ENCODE results near the gene LSP1.

LSP1 gene

GRCh38 chr11:1876361-1877063 lies 23.6 kb downstream of the LSP1 start:
- peak; percentile 61 for TF ChIP-seq CTCF (IDR thresholded peaks at IDR 0.05; ENCODE audit: low read depth, low read length)
- no peak for DNase-seq (ENCODE audit: extremely low read depth, low read depth)

- no peak for DNase-seq (ENCODE audit: extremely low read depth, low read depth)
- no peak for TF ChIP-seq CTCF (IDR thresholded peaks at IDR 0.05; ENCODE audit: low read depth, low read length)
These were observed 24.6 kb downstream of the LSP1 start for GRCh38 chr11:1877211-1878136.

- DNase-seq (ENCODE audit: extremely low read depth, low read depth), result no peak
- TF ChIP-seq CTCF (IDR thresholded peaks at IDR 0.05; ENCODE audit: low read depth, low read length), result no peak
These were observed 25.5 kb downstream of the LSP1 start for GRCh38 chr11:1878137-1879031.

- DNase-seq (ENCODE audit: extremely low read depth, low read depth), result no peak
- no peak for TF ChIP-seq CTCF (IDR thresholded peaks at IDR 0.05; ENCODE audit: low read depth, low read length)
These were observed 26.6 kb downstream of the LSP1 start for GRCh38 chr11:1879342-1879940.

- no peak for TF ChIP-seq CTCF (IDR thresholded peaks at IDR 0.05; ENCODE audit: low read depth, low read length)
- DNase-seq (ENCODE audit: extremely low read depth, low read depth), result no peak
These were observed 27.2 kb downstream of the LSP1 start for GRCh38 chr11:1879941-1880720.

- DNase-seq (ENCODE audit: extremely low read depth, low read depth), result no peak
- TF ChIP-seq CTCF (IDR thresholded peaks at IDR 0.05; ENCODE audit: low read depth, low read length), result no peak
These were observed 28.0 kb downstream of the LSP1 start for GRCh38 chr11:1880746-1881441.

Measured in AG09319 (cell line).